Measurements from ENCODE around the gene ALLC.
"Not testable (repeated sequence)": the region's sequence is repeated elsewhere in the genome, so short reads cannot be mapped to it uniquely, and the experiment has no call there.

The ALLC gene

GRCh38 chr2:3656762-3657721 is 958 bp upstream of the ALLC start:
- no peak for DNase-seq

- no peak for DNase-seq
Measured at GRCh38 chr2:3659447-3660432, 1.7 kb downstream of the ALLC start.

GRCh38 chr2:3660640-3661039 is 2.6 kb downstream of the ALLC start:
- not testable (repeated sequence) for DNase-seq

- DNase-seq: no peak
Measured at GRCh38 chr2:3661149-3661660, 3.2 kb downstream of the ALLC start.

- DNase-seq: no peak
Measured at GRCh38 chr2:3662239-3662638, 4.2 kb downstream of the ALLC start.

- no peak for DNase-seq
Measured at GRCh38 chr2:3664118-3664517, 6.1 kb downstream of the ALLC start.

- no peak for DNase-seq
Measured at GRCh38 chr2:3664925-3665324, 6.9 kb downstream of the ALLC start.

- no peak for DNase-seq
Measured at GRCh38 chr2:3665886-3666612, 8.0 kb downstream of the ALLC start.

GRCh38 chr2:3666613-3666975 is 8.6 kb downstream of the ALLC start:
- no peak for DNase-seq

GRCh38 chr2:3667151-3667631 is 9.2 kb downstream of the ALLC start:
- no peak for DNase-seq

GRCh38 chr2:3669656-3670055 is 11.7 kb downstream of the ALLC start:
- DNase-seq: no peak

GRCh38 chr2:3670376-3670775 is 12.4 kb downstream of the ALLC start:
- DNase-seq: no peak

- DNase-seq: no peak
Measured at GRCh38 chr2:3670941-3671340, 12.9 kb downstream of the ALLC start.

- DNase-seq: no peak
Measured at GRCh38 chr2:3672861-3673678, 15.1 kb downstream of the ALLC start.

- DNase-seq: no peak
Measured at GRCh38 chr2:3674066-3674845, 16.3 kb downstream of the ALLC start.

- no peak for DNase-seq
Measured at GRCh38 chr2:3675687-3676086, 17.7 kb downstream of the ALLC start.

GRCh38 chr2:3677436-3677835 is 19.4 kb downstream of the ALLC start:
- no peak for DNase-seq

- no peak for DNase-seq
Measured at GRCh38 chr2:3678212-3678611, 20.2 kb downstream of the ALLC start.

- no peak for DNase-seq
Measured at GRCh38 chr2:3679180-3679579, 21.2 kb downstream of the ALLC start.

GRCh38 chr2:3679616-3680393 is 21.8 kb downstream of the ALLC start:
- no peak for DNase-seq

Data from CD4-positive, alpha-beta T cell treated with Interferon gamma for 1 hour (primary cell).